Keratinocyte (primary cell): ENCODE results near the gene SERP2.

Experiments
- CTCF ChIP-seq, 3 experiments: IDR thresholded peaks in 1 of 3; conservative IDR thresholded peaks in 1 of 3; optimal IDR thresholded peaks in 1 of 3; 2 replicates in 2 of 3; 3 replicates in 1 of 3; pipeline versions ENCODE3 to v1.5.1; 2011; ENCODE audit warnings: low read length in 3 of 3, mild to moderate bottlenecking in 3 of 3, moderate library complexity in 2 of 3, control low read depth in 1 of 3, inconsistent platforms in 1 of 3; ENCODE audit not compliant: insufficient read depth in 2 of 3; ENCODE audit errors: extremely low read depth in 1 of 3
- EZH2 ChIP-seq: IDR thresholded peaks from one replicate; pipeline ENCODE4 v1.6.1; 2012; ENCODE audit warnings: inconsistent platforms, mild to moderate bottlenecking, low read length, moderate library complexity

GRCh38 chr13:44410328-44410859 is 36.8 kb downstream of the SERP2 start:
- TF ChIP-seq CTCF (optimal IDR thresholded peaks at IDR 0.05 in 1 of 3, IDR thresholded peaks at IDR 0.05 in 1 of 3, conservative IDR thresholded peaks at IDR 0.05 in 1 of 3; ENCODE audit: extremely low read depth in 1 of 3, insufficient read depth in 2 of 3, low read length in 3 of 3) (peak in 1 of 3 experiments; percentile 6), EZH2 (no peak)
